Measurements from ENCODE around the gene RPS6KA5.

GRCh38 chr14:91036741-91037469 lies 23.5 kb downstream of the RPS6KA5 start:
- TF ChIP-seq, protein P1, sequence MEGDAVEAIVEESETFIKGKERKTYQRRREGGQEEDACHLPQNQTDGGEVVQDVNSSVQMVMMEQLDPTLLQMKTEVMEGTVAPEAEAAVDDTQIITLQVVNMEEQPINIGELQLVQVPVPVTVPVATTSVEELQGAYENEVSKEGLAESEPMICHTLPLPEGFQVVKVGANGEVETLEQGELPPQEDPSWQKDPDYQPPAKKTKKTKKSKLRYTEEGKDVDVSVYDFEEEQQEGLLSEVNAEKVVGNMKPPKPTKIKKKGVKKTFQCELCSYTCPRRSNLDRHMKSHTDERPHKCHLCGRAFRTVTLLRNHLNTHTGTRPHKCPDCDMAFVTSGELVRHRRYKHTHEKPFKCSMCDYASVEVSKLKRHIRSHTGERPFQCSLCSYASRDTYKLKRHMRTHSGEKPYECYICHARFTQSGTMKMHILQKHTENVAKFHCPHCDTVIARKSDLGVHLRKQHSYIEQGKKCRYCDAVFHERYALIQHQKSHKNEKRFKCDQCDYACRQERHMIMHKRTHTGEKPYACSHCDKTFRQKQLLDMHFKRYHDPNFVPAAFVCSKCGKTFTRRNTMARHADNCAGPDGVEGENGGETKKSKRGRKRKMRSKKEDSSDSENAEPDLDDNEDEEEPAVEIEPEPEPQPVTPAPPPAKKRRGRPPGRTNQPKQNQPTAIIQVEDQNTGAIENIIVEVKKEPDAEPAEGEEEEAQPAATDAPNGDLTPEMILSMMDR (IDR thresholded peaks at IDR 0.05; ENCODE audit: low read length) = no peak
- TF ChIP-seq EZH2 (IDR thresholded peaks at IDR 0.05; ENCODE audit: borderline replicate concordance, low read length) = no peak
